Karpas-422 (cell line): ENCODE results near the gene MS4A7. TPM values are rescaled to one million over a fixed set of nuclear protein-coding genes. Genes with fewer than 3 reads are reported as not detected.

ENCODE experiments used
- DNase-seq: peaks from one replicate; pipeline ENCODE4 v3.0.0-alpha.2; 2015
- H2AFZ ChIP-seq: fragments of 200-600 bp; sonication (generic); 2 replicates; pipeline ENCODE4 v1.6.1; 2014; ENCODE audit warnings: antibody characterized with exemption, low read length, mixed read lengths
- H3K27ac ChIP-seq: fragments of 200-600 bp; sonication (generic); 2 replicates; pipeline ENCODE4 v1.5.1; 2014; ENCODE audit warnings: mild to moderate bottlenecking, low read length, moderate library complexity
- H3K27me3 ChIP-seq: fragments of 200-600 bp; sonication (generic); 2 replicates; pipeline ENCODE4 v1.6.1; 2014; ENCODE audit warnings: low read length, mixed read lengths
- H3K36me3 ChIP-seq: fragments of 200-600 bp; sonication (generic); 2 replicates; pipeline ENCODE4 v1.6.1; 2014; ENCODE audit warnings: low read length, mixed read lengths; ENCODE audit not compliant: insufficient read depth
- H3K4me1 ChIP-seq: fragments of 200-600 bp; sonication (generic); 2 replicates; pipeline ENCODE4 v1.6.1; 2014; ENCODE audit warnings: mild to moderate bottlenecking, low read length, mixed read lengths
- H3K4me2 ChIP-seq: fragments of 200-600 bp; sonication (generic); 2 replicates; pipeline ENCODE4 v1.6.1; 2014; ENCODE audit warnings: low read length, low read depth, mild to moderate bottlenecking; ENCODE audit not compliant: poor library complexity, severe bottlenecking
- H3K4me3 ChIP-seq: fragments of 200-600 bp; sonication (generic); 2 replicates; pipeline ENCODE4 v1.5.1; 2014; ENCODE audit warnings: mild to moderate bottlenecking, antibody characterized with exemption, low read length, mixed read lengths
- H3K79me2 ChIP-seq: fragments of 200-600 bp; sonication (generic); 2 replicates; pipeline ENCODE4 v1.6.1; 2014; ENCODE audit warnings: mild to moderate bottlenecking, low read length, mixed read lengths
- H3K9ac ChIP-seq: fragments of 200-600 bp; sonication (generic); 2 replicates; pipeline ENCODE4 v1.6.0; 2014; ENCODE audit warnings: low read length
- H3K9me2 ChIP-seq: fragments of 200-600 bp; sonication (generic), shearing (Covaris generic); replicated peaks from 2 replicates; pipeline ENCODE4 v1.6.0; 2014; ENCODE audit warnings: mild to moderate bottlenecking, low read length, moderate library complexity; ENCODE audit not compliant: insufficient read depth
- H3K9me3 ChIP-seq: fragments of 300-700, 200-600 bp; sonication (generic); 2 replicates; pipeline ENCODE4 v1.6.1; 2014; ENCODE audit warnings: low read length, mixed read lengths
- H4K20me1 ChIP-seq: fragments of 200-600 bp; sonication (generic); 2 replicates; pipeline ENCODE4 v1.6.1; 2014; ENCODE audit warnings: mild to moderate bottlenecking, antibody characterized with exemption, low read length, low read depth; ENCODE audit not compliant: insufficient read depth
- total RNA-seq: library from RNA; depleted of rRNA; stranded (reverse); fragments of >200 nt; shearing (Covaris generic); gene quantifications from 2 replicates; pipeline ENCODE4 v1.2.3, GENCODE V29; 2014; ENCODE audit warnings: low replicate concordance

The MS4A7 gene
- total RNA-seq, 1 experiment from 2014 or later, result 12.1 TPM

DNA sequence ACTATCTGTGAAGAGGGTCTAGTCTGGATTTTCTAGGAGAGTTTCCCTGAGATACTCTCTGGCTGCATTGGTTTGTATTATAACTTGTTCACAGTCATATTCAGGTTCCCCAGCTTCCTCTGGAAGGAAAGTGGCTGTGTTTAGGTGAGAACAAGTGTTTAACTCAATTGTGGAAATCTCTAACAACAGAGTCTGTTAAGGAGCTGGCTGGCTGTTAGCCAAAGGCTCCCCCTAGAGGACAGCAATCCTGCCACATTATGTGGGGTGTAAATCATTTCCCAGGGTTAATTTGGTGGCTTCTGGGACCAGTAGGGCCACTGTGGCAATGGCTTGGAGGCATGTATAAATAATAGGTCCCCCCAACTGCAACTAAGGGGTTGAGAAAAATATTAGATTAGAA, 32.8 kb upstream of the MS4A7 start:
- Histone ChIP-seq H2AFZ (no peak overlapping the region), H3K79me2 (no peaks in the 10 kb centered on the region), H4K20me1 (no peaks in the 10 kb centered on the region), H3K4me2 (no peak overlapping the region), H3K9ac (no peak overlapping the region), H3K27ac (no peak overlapping the region), H3K9me3 (no peaks in the 10 kb centered on the region), H3K27me3 (no peaks in the 10 kb centered on the region), H3K9me2 (no peaks in the 10 kb centered on the region), H3K4me3 (no peak overlapping the region), H3K4me1 (peaks cover 3% of the 10 kb centered on the region; the same call in 1 of the 2 replicates), H3K36me3 (no peaks in the 10 kb centered on the region)
- peak; percentile 80 for DNase-seq

DNA sequence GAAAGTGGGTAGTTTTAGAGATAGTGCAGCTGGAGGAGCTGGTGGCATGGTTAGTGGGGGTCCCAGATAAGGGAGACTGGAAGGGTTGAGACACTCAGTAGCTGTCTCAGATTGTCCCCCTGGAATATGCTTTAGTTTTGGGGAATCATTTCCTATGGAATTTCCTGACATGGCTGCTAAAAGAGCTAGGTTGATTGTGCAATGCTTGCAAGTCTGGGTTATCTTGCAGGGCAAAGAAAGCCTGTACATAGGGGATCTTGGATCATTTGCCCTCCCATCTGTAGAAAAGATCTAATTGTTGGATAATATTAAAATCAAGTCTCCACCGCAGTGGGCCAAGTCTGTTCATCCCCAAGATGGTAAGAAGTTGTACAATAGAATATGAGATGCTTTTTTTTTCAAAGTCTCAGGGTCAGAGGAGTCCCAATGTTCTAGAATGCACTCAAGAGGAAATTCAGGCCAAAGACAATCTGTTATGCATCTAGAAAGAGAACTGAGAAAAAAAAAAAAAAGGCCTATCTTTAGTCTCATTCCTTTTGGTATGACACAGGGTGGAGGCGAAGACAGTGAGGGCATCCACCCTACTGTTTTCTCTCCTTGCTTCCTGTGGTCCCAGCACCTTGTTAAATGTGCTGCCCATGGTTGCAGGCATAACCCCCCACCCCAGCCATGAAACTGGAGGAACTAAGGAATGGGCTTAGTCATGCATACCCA, 31.1 kb upstream of the MS4A7 start:
- Histone ChIP-seq H3K4me1 (peaks cover 3% of the 10 kb centered on the region; the same call in 1 of the 2 replicates), H3K9ac (no peak overlapping the region), H3K79me2 (no peaks in the 10 kb centered on the region), H3K4me2 (no peak overlapping the region), H3K36me3 (no peaks in the 10 kb centered on the region), H4K20me1 (no peaks in the 10 kb centered on the region), H2AFZ (no peak overlapping the region), H3K9me2 (no peaks in the 10 kb centered on the region), H3K27ac (no peak overlapping the region), H3K9me3 (no peaks in the 10 kb centered on the region), H3K27me3 (no peaks in the 10 kb centered on the region), H3K4me3 (no peak overlapping the region)
- no peak for DNase-seq

- Histone ChIP-seq H3K27ac (no peak overlapping the region), H3K27me3 (no peaks in the 10 kb centered on the region), H4K20me1 (no peaks in the 10 kb centered on the region), H3K36me3 (no peaks in the 10 kb centered on the region), H3K4me2 (no peak overlapping the region), H3K4me1 (no peaks in the 10 kb centered on the region), H3K9me3 (no peaks in the 10 kb centered on the region), H3K9ac (no peak overlapping the region), H3K79me2 (no peaks in the 10 kb centered on the region), H3K9me2 (no peaks in the 10 kb centered on the region), H2AFZ (no peak overlapping the region), H3K4me3 (no peak overlapping the region)
- peak; percentile 68 for DNase-seq
Measured at GRCh38 chr11:60348116-60348515, 30.2 kb upstream of the MS4A7 start.

DNA sequence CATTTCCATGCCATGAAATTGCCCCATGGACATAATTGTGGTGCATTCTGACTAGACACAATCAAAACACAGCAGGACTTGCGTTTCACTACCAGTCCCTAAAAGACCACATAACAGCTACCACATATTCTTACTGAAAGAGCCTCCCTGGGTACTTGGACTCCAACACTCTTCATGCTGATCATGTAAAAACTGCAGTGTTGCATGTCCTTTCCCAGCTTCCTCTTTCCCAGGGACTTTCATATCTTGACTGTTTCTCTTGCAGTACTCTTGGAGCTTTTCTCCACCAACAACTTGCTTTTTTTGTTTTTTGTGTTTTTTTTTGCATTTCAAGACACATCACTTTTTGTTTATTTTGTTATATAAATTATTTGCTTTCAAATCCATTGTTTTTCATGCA, 28.3 kb upstream of the MS4A7 start:
- H3K27ac ChIP-seq, result no peak overlapping the region

GRCh38 chr11:60357771-60358170, 20.6 kb upstream of the MS4A7 start:
- Histone ChIP-seq H3K9ac (no peak overlapping the region), H4K20me1 (no peaks in the 10 kb centered on the region), H3K9me2 (no peaks in the 10 kb centered on the region), H3K9me3 (peaks cover 3% of the 10 kb centered on the region; the same call in 1 of the 2 replicates), H2AFZ (peak overlapping the region; percentile 58; the same call in 1 of the 2 replicates), H3K4me3 (no peak overlapping the region), H3K27ac (0 out of 2 replicates have a peak overlapping the region, but pooled peaks have one; percentile 9), H3K79me2 (no peaks in the 10 kb centered on the region), H3K36me3 (no peaks in the 10 kb centered on the region; the same call in 1 of the 2 replicates), H3K4me1 (peaks cover 14% of the 10 kb centered on the region), H3K4me2 (peak overlapping the region; percentile 45), H3K27me3 (no peaks in the 10 kb centered on the region)
- peak; percentile 77 for DNase-seq

More for the DNA sequence above, 28.3 kb upstream of the MS4A7 start:
- no peak for DNase-seq
- Histone ChIP-seq H3K79me2 (no peaks in the 10 kb centered on the region), H2AFZ (no peak overlapping the region), H3K4me2 (no peak overlapping the region), H3K9me3 (no peaks in the 10 kb centered on the region), H3K4me3 (no peak overlapping the region), H3K27me3 (no peaks in the 10 kb centered on the region), H3K36me3 (no peaks in the 10 kb centered on the region), H4K20me1 (no peaks in the 10 kb centered on the region), H3K4me1 (no peaks in the 10 kb centered on the region), H3K9me2 (no peaks in the 10 kb centered on the region), H3K9ac (no peak overlapping the region)

GRCh38 chr11:60360621-60361020, 17.7 kb upstream of the MS4A7 start:
- DNase-seq, result no peak
- H3K9ac ChIP-seq, result no peak overlapping the region
- no peaks in the 10 kb centered on the region; the same call in 1 of the 2 replicates for H3K36me3 ChIP-seq

GRCh38 chr11:60362241-60362640, 16.1 kb upstream of the MS4A7 start:
- peaks cover 54% of the 10 kb centered on the region for H3K4me1 ChIP-seq

More at GRCh38 chr11:60360621-60361020, 17.7 kb upstream of the MS4A7 start:
- H2AFZ ChIP-seq, result no peak overlapping the region
- H3K27me3 ChIP-seq, result no peaks in the 10 kb centered on the region
- H3K4me2 ChIP-seq, result no peak overlapping the region
- no peak overlapping the region for H3K4me3 ChIP-seq
- H3K9me3 ChIP-seq, result peaks cover 3% of the 10 kb centered on the region; the same call in 1 of the 2 replicates
- peaks cover 42% of the 10 kb centered on the region for H3K4me1 ChIP-seq
- H3K27ac ChIP-seq, result no peak overlapping the region
- H3K9me2 ChIP-seq, result no peaks in the 10 kb centered on the region
- H3K79me2 ChIP-seq, result no peaks in the 10 kb centered on the region
- H4K20me1 ChIP-seq, result no peaks in the 10 kb centered on the region

GRCh38 chr11:60363542-60364470, 14.5 kb upstream of the MS4A7 start:
- H2AFZ ChIP-seq, result no peak overlapping the region; the same call in 1 of the 2 replicates

More at GRCh38 chr11:60362241-60362640, 16.1 kb upstream of the MS4A7 start:
- no peak overlapping the region for H3K9ac ChIP-seq
- H3K27ac ChIP-seq, result no peak overlapping the region
- no peak overlapping the region for H2AFZ ChIP-seq
- no peak overlapping the region for H3K4me3 ChIP-seq
- H3K9me3 ChIP-seq, result peaks cover 3% of the 10 kb centered on the region; the same call in 1 of the 2 replicates
- H3K79me2 ChIP-seq, result no peaks in the 10 kb centered on the region
- no peaks in the 10 kb centered on the region; the same call in 1 of the 2 replicates for H3K36me3 ChIP-seq
- no peak for DNase-seq
- H4K20me1 ChIP-seq, result no peaks in the 10 kb centered on the region
- no peak overlapping the region for H3K4me2 ChIP-seq
- no peaks in the 10 kb centered on the region for H3K9me2 ChIP-seq
- no peaks in the 10 kb centered on the region for H3K27me3 ChIP-seq

More at GRCh38 chr11:60363542-60364470, 14.5 kb upstream of the MS4A7 start:
- no peaks in the 10 kb centered on the region for H4K20me1 ChIP-seq
- peaks cover 3% of the 10 kb centered on the region; the same call in 1 of the 2 replicates for H3K9me3 ChIP-seq
- H3K27ac ChIP-seq, result peak overlapping the region; percentile 17; the same call in 1 of the 2 replicates
- peak overlapping the region; percentile 27 for H3K9ac ChIP-seq
- H3K36me3 ChIP-seq, result no peaks in the 10 kb centered on the region; the same call in 1 of the 2 replicates
- H3K4me2 ChIP-seq, result peak overlapping the region; percentile 45
- H3K27me3 ChIP-seq, result no peaks in the 10 kb centered on the region
- no peaks in the 10 kb centered on the region for H3K79me2 ChIP-seq
- H3K4me1 ChIP-seq, result peaks cover 48% of the 10 kb centered on the region
- H3K4me3 ChIP-seq, result no peak overlapping the region; the same call in 1 of the 2 replicates
- peak; percentile 95 for DNase-seq
- H3K9me2 ChIP-seq, result no peaks in the 10 kb centered on the region
